BE2C (cell line): ENCODE measurements around the gene HTR6. TPM values are rescaled to one million over a fixed set of nuclear protein-coding genes. Genes with fewer than 3 reads are reported as not detected.

Experiments
- DNase-seq: peaks from one replicate; pipeline ENCODE4 v3.0.0-alpha.2; 2020
- H3K27me3 ChIP-seq: fragments of 250-450 bp; sonication (Bioruptor Pico); 2 replicates; pipeline ENCODE4 v1.5.1; 2020; ENCODE audit warnings: mild to moderate bottlenecking
- H3K36me3 ChIP-seq: fragments of 250-450 bp; sonication (Bioruptor Pico); 2 replicates; pipeline ENCODE4 v1.5.1; 2020; ENCODE audit warnings: mild to moderate bottlenecking
- H3K4me1 ChIP-seq: fragments of 250-450 bp; sonication (Bioruptor Pico); 2 replicates; pipeline ENCODE4 v1.5.1; 2020
- H3K4me3 ChIP-seq: 2 replicates; pipeline ENCODE4 v1.5.1; 2011; ENCODE audit warnings: low read depth, low read length
- H3K9me3 ChIP-seq: fragments of 250-450 bp; sonication (Bioruptor Pico); 2 replicates; pipeline ENCODE4 v1.5.1; 2020
- CTCF ChIP-seq: IDR thresholded peaks from 2 replicates; pipeline ENCODE4 v1.5.1; 2012; ENCODE audit warnings: mild to moderate bottlenecking, low read depth, low read length
- polyA plus RNA-seq: library from polyadenylated mRNA; unstranded; fragments of >200 nt; gene quantifications from one replicate; pipeline ENCODE4 v1.2.1, GENCODE V29; 2012; ENCODE audit warnings: low read depth, missing spikeins; ENCODE audit not compliant: insufficient read length, insufficient read depth

HTR6 gene
- polyA plus RNA-seq, result not detected

- peak; percentile 32 for DNase-seq
- H3K27me3 ChIP-seq, result no peaks in the 10 kb centered on the region
- H3K9me3 ChIP-seq, result no peaks in the 10 kb centered on the region
- H3K4me3 ChIP-seq, result peak within 1 kb of the TSS; percentile 33
- no peak for TF ChIP-seq CTCF
- no peaks in the 10 kb centered on the region for H3K36me3 ChIP-seq
- H3K4me1 ChIP-seq, result no peaks in the 10 kb centered on the region
These were observed at the start of gene HTR6 for GRCh38 chr1:19664453-19665185. Gene HTR6, plus strand, starts transcription at chr1:19664875. Its CDS starts 879 bp downstream, at chr1:19665754.

GRCh38 chr1:19615438-19615837, 49.2 kb upstream of the HTR6 start:
- TF ChIP-seq CTCF, result no peak
- Histone ChIP-seq H3K36me3 (no peaks in the 10 kb centered on the region), H3K4me3 (no peak overlapping the region), H3K4me1 (no peaks in the 10 kb centered on the region), H3K27me3 (no peaks in the 10 kb centered on the region), H3K9me3 (no peaks in the 10 kb centered on the region)
- DNase-seq, result no peak

GRCh38 chr1:19616489-19616888, 48.2 kb upstream of the HTR6 start:
- no peak for DNase-seq

GRCh38 chr1:19617376-19617775, 47.3 kb upstream of the HTR6 start:
- DNase-seq, result no peak
- Histone ChIP-seq H3K4me1 (no peaks in the 10 kb centered on the region), H3K9me3 (no peaks in the 10 kb centered on the region), H3K27me3 (no peaks in the 10 kb centered on the region), H3K36me3 (no peaks in the 10 kb centered on the region), H3K4me3 (no peak overlapping the region)
- TF ChIP-seq CTCF, result no peak

More at GRCh38 chr1:19616489-19616888, 48.2 kb upstream of the HTR6 start:
- TF ChIP-seq CTCF, result no peak
- H3K9me3 ChIP-seq, result no peaks in the 10 kb centered on the region
- no peaks in the 10 kb centered on the region for H3K36me3 ChIP-seq
- no peaks in the 10 kb centered on the region for H3K27me3 ChIP-seq
- no peak overlapping the region for H3K4me3 ChIP-seq
- no peaks in the 10 kb centered on the region for H3K4me1 ChIP-seq

- Histone ChIP-seq H3K4me1 (no peaks in the 10 kb centered on the region), H3K9me3 (no peaks in the 10 kb centered on the region), H3K27me3 (no peaks in the 10 kb centered on the region), H3K36me3 (peaks cover 2% of the 10 kb centered on the region; the same call in 1 of the 2 replicates), H3K4me3 (no peak overlapping the region)
- no peak for DNase-seq
- TF ChIP-seq CTCF, result no peak
These were observed 46.2 kb upstream of the HTR6 start for GRCh38 chr1:19618428-19618827.

- DNase-seq, result no peak
- Histone ChIP-seq H3K27me3 (no peaks in the 10 kb centered on the region), H3K36me3 (peaks cover 6% of the 10 kb centered on the region), H3K4me3 (no peak overlapping the region), H3K4me1 (no peaks in the 10 kb centered on the region), H3K9me3 (no peaks in the 10 kb centered on the region)
- no peak for TF ChIP-seq CTCF
These were observed 44.8 kb upstream of the HTR6 start for GRCh38 chr1:19619697-19620384.
